GM23248 (cell line): ENCODE data around the gene ADGRG1. TPM values are rescaled to one million over a fixed set of nuclear protein-coding genes. Genes with fewer than 3 reads are reported as not detected.
A peak's percentile ranks its signal among the peaks of the same experiment; 100 is the strongest.

ENCODE experiments used
- DNase-seq: peaks from one replicate; pipeline ENCODE4 v3.0.0-alpha.2; 2015
- H2AFZ ChIP-seq: fragments of 200-600 bp; sonication (generic); 2 replicates; pipeline ENCODE4 v1.6.1; 2016; ENCODE audit warnings: antibody characterized with exemption
- H3F3A ChIP-seq: fragments of 200-600 bp; sonication (generic); 2 replicates; pipeline ENCODE4 v1.6.1; 2016; ENCODE audit warnings: mild to moderate bottlenecking, antibody characterized with exemption, mixed run types; ENCODE audit not compliant: insufficient read depth
- H3K27ac ChIP-seq: fragments of 200-600 bp; sonication (generic); 2 replicates; pipeline ENCODE4 v1.5.1; 2016; ENCODE audit warnings: mild to moderate bottlenecking
- H3K27me3 ChIP-seq: fragments of 200-600 bp; sonication (generic); replicated peaks from 2 replicates; pipeline ENCODE4 v1.6.1; 2016; ENCODE audit warnings: mild to moderate bottlenecking; ENCODE audit not compliant: insufficient read depth
- H3K36me3 ChIP-seq: fragments of 200-600 bp; sonication (generic); 2 replicates; pipeline ENCODE4 v1.6.1; 2016; ENCODE audit warnings: low read depth, mild to moderate bottlenecking
- H3K4me1 ChIP-seq: fragments of 200-600 bp; sonication (generic); 2 replicates; pipeline ENCODE4 v1.6.1; 2016; ENCODE audit warnings: mild to moderate bottlenecking; ENCODE audit not compliant: insufficient read depth
- H3K4me2 ChIP-seq: fragments of 200-600 bp; sonication (generic); one replicate; pipeline ENCODE4 v1.6.1; 2016; ENCODE audit warnings: mild to moderate bottlenecking; ENCODE audit not compliant: unreplicated experiment
- H3K4me3 ChIP-seq: fragments of 200-600 bp; sonication (generic); 2 replicates; pipeline ENCODE4 v1.5.1; 2016; ENCODE audit warnings: mild to moderate bottlenecking
- H3K79me2 ChIP-seq: fragments of 200-600 bp; sonication (generic); 2 replicates; pipeline ENCODE4 v1.6.1; 2016; ENCODE audit warnings: mild to moderate bottlenecking; ENCODE audit not compliant: insufficient read depth
- H3K9ac ChIP-seq: fragments of 200-600 bp; sonication (generic); 2 replicates; pipeline ENCODE4 v1.6.1; 2016; ENCODE audit warnings: mild to moderate bottlenecking
- H3K9me2 ChIP-seq: fragments of 200-600 bp; sonication (generic); 2 replicates; pipeline ENCODE4 v1.6.1; 2016; ENCODE audit warnings: mixed run types, mild to moderate bottlenecking, moderate library complexity; ENCODE audit not compliant: insufficient read depth
- H3K9me3 ChIP-seq: fragments of 200-600 bp; sonication (generic); one replicate; pipeline ENCODE4 v1.6.1; 2017; ENCODE audit warnings: low read depth
- H4K20me1 ChIP-seq: fragments of 200-600 bp; sonication (generic); 2 replicates; pipeline ENCODE4 v1.6.0; 2016; ENCODE audit not compliant: insufficient read depth
- EZH2 ChIP-seq: fragments of 200-600 bp; sonication (generic); IDR thresholded peaks from 2 replicates; pipeline ENCODE4 v1.6.1; 2018; ENCODE audit warnings: antibody characterized with exemption, mild to moderate bottlenecking; ENCODE audit not compliant: insufficient read depth, poor library complexity, severe bottlenecking
- EZH2phosphoT487 ChIP-seq: fragments of 200-600 bp; sonication (generic); IDR thresholded peaks from 2 replicates; pipeline ENCODE4 v1.6.1; 2018; ENCODE audit warnings: antibody characterized with exemption, moderate library complexity, mild to moderate bottlenecking, low read depth; ENCODE audit not compliant: insufficient read depth
- WGBS, 2 experiments: methylation state at CpG; one replicate each; pipeline ENCODE4 v1.1.6; 2015 to 2017; ENCODE audit warnings: low lambda C conversion rate in 2 of 2, low coverage in 1 of 2; ENCODE audit errors: missing lambda C conversion rate in 2 of 2; 5-methylcytosine and 5-hydroxymethylcytosine counted together
- in situ Hi-C: fragments of 300-500 bp; cut with MboI; formaldehyde crosslinking; loops from 2 replicates; pipeline ENCODE4 v1.15.0; 2020
- polyA plus RNA-seq: library from polyadenylated mRNA; unstranded; fragments of >200 nt; fragmentation: Nextera tagmentation; extraction: Ambion mirVana; gene quantifications from 2 replicates; pipeline ENCODE4 v1.2.1, GENCODE V29; 2016
- total RNA-seq: library from RNA; depleted of rRNA; stranded (reverse); fragments of >200 nt; shearing (Covaris generic); gene quantifications from 2 replicates; pipeline ENCODE4 v1.2.3, GENCODE V29; 2014

ADGRG1 gene
- total and polyA plus RNA-seq, 2 experiments from 2014 or later = 0.54 to 0.58 TPM

DNA sequence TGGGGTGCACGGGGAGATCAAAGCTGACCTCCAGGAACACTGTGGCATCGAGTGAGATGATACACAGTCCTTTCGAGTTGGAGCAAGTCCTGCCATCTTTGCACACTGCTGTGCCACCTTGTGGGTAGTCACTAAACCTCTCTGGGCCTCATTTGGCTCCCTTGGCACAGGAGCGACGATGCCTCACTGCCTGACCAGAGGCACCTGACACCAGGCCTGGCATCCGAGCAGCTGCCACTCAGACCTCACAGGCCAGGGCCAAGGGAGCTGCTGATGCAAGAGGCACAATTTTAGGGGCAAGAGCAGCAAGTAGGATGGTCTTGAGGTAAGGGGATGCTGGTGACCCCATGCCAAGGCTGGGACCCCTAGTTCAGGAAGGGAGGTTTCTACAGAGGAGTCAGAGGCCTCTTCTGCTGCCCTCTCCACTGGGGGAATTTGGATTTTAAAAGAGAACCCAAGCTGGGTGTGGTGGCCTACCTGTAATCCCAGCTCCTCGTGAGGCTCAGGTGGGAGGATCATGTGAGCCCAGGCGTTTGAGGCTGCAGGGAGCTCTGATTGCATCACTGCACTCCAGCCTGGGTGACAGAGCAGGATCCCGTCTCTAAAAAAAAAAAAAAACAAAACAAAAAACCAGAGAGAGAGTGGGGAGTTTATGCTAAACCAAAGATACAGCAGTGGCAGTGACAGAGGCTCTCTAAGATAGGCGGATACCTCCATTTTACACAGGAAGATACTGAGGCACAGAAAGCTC is 6.7 kb upstream of the ADGRG1 start:
- H3K27me3 ChIP-seq = no peaks in the 10 kb centered on the region
- H2AFZ ChIP-seq = no peak overlapping the region
- H3K9me2 ChIP-seq = no peaks in the 10 kb centered on the region
- in situ Hi-C loops = no loop called here
- no peaks in the 10 kb centered on the region for H3K4me1 ChIP-seq
- H3K9ac ChIP-seq = no peak overlapping the region
- H3K4me3 ChIP-seq = no peak overlapping the region
- H3K79me2 ChIP-seq = no peaks in the 10 kb centered on the region
- H3F3A ChIP-seq = no peaks in the 10 kb centered on the region
- no peaks in the 10 kb centered on the region for H3K36me3 ChIP-seq
- H3K4me2 ChIP-seq = no peak overlapping the region
- TF ChIP-seq EZH2phosphoT487 (no peak), EZH2 (no peak)
- H4K20me1 ChIP-seq = no peaks in the 10 kb centered on the region
- WGBS, 2 experiments = 65 to 67% methylated on average over 9 to 10 of the region's 10 CpGs
- H3K9me3 ChIP-seq = no peaks in the 10 kb centered on the region
- DNase-seq = peak; percentile 9
- no peak overlapping the region for H3K27ac ChIP-seq

DNA sequence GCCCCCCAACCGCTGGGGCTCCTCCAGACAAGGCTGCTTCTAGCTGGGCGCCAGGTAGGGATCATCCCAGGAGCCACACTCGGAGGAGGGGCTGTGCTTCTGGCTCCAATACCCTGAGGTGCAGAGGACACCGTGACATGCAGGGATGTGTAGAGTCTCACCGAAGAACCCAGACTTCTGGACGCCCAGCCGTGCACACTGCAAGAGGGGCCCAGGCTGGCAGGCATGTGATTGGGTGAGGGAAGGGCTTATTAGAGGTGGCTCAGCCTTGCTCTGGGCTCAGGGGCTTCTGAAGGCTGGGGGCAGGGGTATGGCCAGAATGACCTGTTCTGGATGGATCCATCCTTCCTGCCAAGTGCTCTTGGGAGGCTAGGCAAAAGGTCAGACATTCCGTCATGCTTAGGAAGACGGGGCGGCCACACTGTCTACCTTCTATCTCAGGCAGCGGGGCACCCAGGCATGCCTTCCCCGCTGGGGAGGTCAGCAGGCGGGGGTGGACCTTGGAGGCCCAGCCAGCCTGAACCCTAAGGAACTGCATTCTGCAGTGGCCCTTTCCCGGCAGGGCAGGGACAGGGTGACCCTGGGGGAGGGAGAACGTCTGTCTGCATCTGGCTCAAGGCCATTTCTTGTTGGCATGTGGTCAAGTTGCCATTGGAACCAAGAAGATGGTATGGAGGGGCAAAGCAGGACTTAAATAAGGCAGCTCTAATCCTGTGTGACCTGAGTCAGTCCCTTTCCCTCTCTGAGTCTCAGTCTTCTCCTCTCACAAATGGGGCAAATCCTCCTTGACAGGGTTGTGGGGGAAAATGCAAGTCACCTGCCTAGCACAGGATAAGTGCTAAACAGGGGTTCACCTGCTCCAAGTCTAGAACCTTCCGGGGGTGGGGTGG is 5.8 kb upstream of the ADGRG1 start:
- Histone ChIP-seq H3K36me3 (no peaks in the 10 kb centered on the region), H3K27ac (no peak overlapping the region), H3F3A (0 out of 2 replicates have a peak, but pooled peaks cover 4% of the 10 kb centered on the region), H3K9me3 (no peaks in the 10 kb centered on the region), H3K79me2 (no peaks in the 10 kb centered on the region), H3K9ac (no peak overlapping the region), H3K9me2 (no peaks in the 10 kb centered on the region), H3K4me2 (no peak overlapping the region), H3K4me3 (no peak overlapping the region), H4K20me1 (no peaks in the 10 kb centered on the region), H2AFZ (no peak overlapping the region), H3K27me3 (no peaks in the 10 kb centered on the region), H3K4me1 (peaks cover 6% of the 10 kb centered on the region; the same call in 1 of the 2 replicates)
- no peak for DNase-seq
- TF ChIP-seq EZH2phosphoT487 (no peak), EZH2 (no peak)
- in situ Hi-C loops = no loop called here
- WGBS, 2 experiments = 83% methylated on average over 16 of the region's 16 CpGs

GRCh38 chr16:57623251-57624043 is 5.0 kb upstream of the ADGRG1 start:
- H3K27me3 ChIP-seq = no peaks in the 10 kb centered on the region
- H3K9me2 ChIP-seq = no peaks in the 10 kb centered on the region
- DNase-seq = peak; percentile 60
- no peaks in the 10 kb centered on the region for H3K79me2 ChIP-seq
- no peak overlapping the region for H3K4me2 ChIP-seq
- no peaks in the 10 kb centered on the region for H4K20me1 ChIP-seq
- 69 to 76% methylated on average over 16 to 17 of the region's 17 CpGs for WGBS, 2 experiments
- no peak overlapping the region for H3K4me3 ChIP-seq
- H3K27ac ChIP-seq = no peak overlapping the region
- H2AFZ ChIP-seq = no peak overlapping the region
- TF ChIP-seq EZH2 (no peak), EZH2phosphoT487 (no peak)
- peaks cover 12% of the 10 kb centered on the region for H3K4me1 ChIP-seq
- H3K9me3 ChIP-seq = no peaks in the 10 kb centered on the region
- H3F3A ChIP-seq = peaks cover 4% of the 10 kb centered on the region; the same call in 1 of the 2 replicates
- H3K9ac ChIP-seq = no peak overlapping the region
- in situ Hi-C loops = no loop called here
- H3K36me3 ChIP-seq = no peaks in the 10 kb centered on the region

DNA sequence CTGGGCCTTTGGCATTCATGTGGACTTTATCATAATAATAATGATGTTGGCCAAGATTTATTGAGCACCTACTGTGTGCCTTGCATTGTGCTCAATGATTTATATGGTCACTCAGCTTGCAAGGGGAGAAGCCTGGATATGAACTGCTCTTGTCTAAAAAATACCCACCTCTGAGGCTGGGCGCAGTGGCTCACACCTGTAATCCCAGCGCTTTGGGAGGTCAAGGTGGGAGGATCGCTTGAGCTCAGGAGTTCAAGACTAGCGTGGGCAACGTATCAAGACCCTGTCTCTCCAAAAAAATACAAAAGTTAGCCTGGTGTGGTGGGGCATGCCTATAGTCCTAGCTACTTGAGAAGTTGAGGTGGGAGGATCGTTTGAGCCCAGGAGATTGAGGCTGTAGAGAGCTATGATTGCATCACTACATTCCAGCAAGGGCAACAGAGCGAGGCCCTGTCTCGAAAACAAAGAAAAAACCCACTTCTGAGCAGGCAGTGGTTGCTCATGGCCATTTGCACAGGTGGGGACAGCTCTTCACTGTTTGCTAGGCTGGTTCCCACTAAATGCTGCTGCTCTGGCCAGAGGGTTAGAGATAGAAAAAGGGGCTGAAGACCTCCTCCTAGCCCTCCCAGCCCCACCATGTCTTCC is 4.3 kb upstream of the ADGRG1 start:
- Histone ChIP-seq H3K9me3 (no peaks in the 10 kb centered on the region), H3K4me3 (no peak overlapping the region), H3K9me2 (no peaks in the 10 kb centered on the region), H3F3A (peaks cover 4% of the 10 kb centered on the region; the same call in 1 of the 2 replicates), H3K27me3 (no peaks in the 10 kb centered on the region), H4K20me1 (no peaks in the 10 kb centered on the region), H3K4me1 (peaks cover 19% of the 10 kb centered on the region), H3K36me3 (no peaks in the 10 kb centered on the region), H3K9ac (no peak overlapping the region), H3K4me2 (no peak overlapping the region), H3K27ac (no peak overlapping the region), H2AFZ (no peak overlapping the region), H3K79me2 (no peaks in the 10 kb centered on the region)
- in situ Hi-C loops = no loop called here
- peak; percentile 36 for DNase-seq
- TF ChIP-seq EZH2phosphoT487 (no peak), EZH2 (no peak)
- WGBS, 2 experiments = 85 to 92% methylated on average over 8 of the region's 8 CpGs
